HepG2 (cell line): ENCODE data around the gene FOXA1. TPM values are rescaled to one million over a fixed set of nuclear protein-coding genes. Genes with fewer than 3 reads are reported as not detected.
A peak's percentile ranks its signal among the peaks of the same experiment; 100 is the strongest.

ENCODE experiments used
- CBFB ChIP-seq: sonication (generic); formaldehyde crosslinking; IDR thresholded peaks from 2 replicates; pipeline ENCODE4 v1.4.0; 2020; ENCODE audit warnings: missing genetic modification reagents
- HNRNPL ChIP-seq: fragments of 200-400 bp; formaldehyde crosslinking; IDR thresholded peaks from 2 replicates; pipeline ENCODE4 v1.6.1; 2017; ENCODE audit warnings: mild to moderate bottlenecking, low read depth, low read length
- KDM4B ChIP-seq: sonication (generic); formaldehyde crosslinking; IDR thresholded peaks from 2 replicates; pipeline ENCODE4 v1.4.0; 2020; ENCODE audit warnings: missing genetic modification reagents
- MBD4 ChIP-seq: IDR thresholded peaks from 2 replicates; pipeline ENCODE4 v1.6.1; 2012; ENCODE audit warnings: low read length, inconsistent platforms, borderline replicate concordance
- MIER2 ChIP-seq: IDR thresholded peaks from 2 replicates; pipeline ENCODE4 v1.6.1; 2016; ENCODE audit warnings: missing biosample characterization, missing genetic modification reagents
- NAIF1 ChIP-seq: sonication (generic); formaldehyde crosslinking; IDR thresholded peaks from 2 replicates; pipeline ENCODE4 v1.5.0; 2020; ENCODE audit warnings: mild to moderate bottlenecking, missing genetic modification reagents, borderline replicate concordance
- NFATC3 ChIP-seq: sonication (generic); formaldehyde crosslinking; IDR thresholded peaks from 2 replicates; pipeline ENCODE4 v1.5.1; 2020; ENCODE audit warnings: mild to moderate bottlenecking, missing genetic modification reagents
- SAFB2 ChIP-seq: sonication (generic); formaldehyde crosslinking; IDR thresholded peaks from 2 replicates; pipeline ENCODE4 v1.5.1; 2020; ENCODE audit warnings: missing genetic modification reagents, low read depth, mild to moderate bottlenecking, borderline replicate concordance
- SKIL ChIP-seq: sonication (generic); formaldehyde crosslinking; IDR thresholded peaks from 2 replicates; pipeline ENCODE4 v1.8.0; 2022; ENCODE audit warnings: missing genetic modification reagents, mild to moderate bottlenecking, moderate library complexity, borderline replicate concordance
- TBX3 ChIP-seq: fragments of 450-650 bp; IDR thresholded peaks from 2 replicates; pipeline ENCODE4 v1.6.1; 2017; ENCODE audit warnings: antibody characterized with exemption, mild to moderate bottlenecking, inconsistent platforms, borderline replicate concordance
- THYN1 ChIP-seq: sonication (generic); formaldehyde crosslinking; IDR thresholded peaks from 2 replicates; pipeline ENCODE4 v1.8.1; 2023; ENCODE audit warnings: low read depth, mild to moderate bottlenecking, moderate library complexity, missing genetic modification reagents, borderline replicate concordance
- ZFP1 ChIP-seq: IDR thresholded peaks from 2 replicates; pipeline ENCODE4 v1.6.1; 2016
- ZNF20 ChIP-seq: sonication (generic); formaldehyde crosslinking; IDR thresholded peaks from 2 replicates; pipeline ENCODE4 v1.4.0; 2020; ENCODE audit warnings: mild to moderate bottlenecking, moderate library complexity, missing genetic modification reagents
- ZNF235 ChIP-seq: sonication (generic); formaldehyde crosslinking; IDR thresholded peaks from 2 replicates; pipeline ENCODE4 v1.8.1; 2023; ENCODE audit warnings: mild to moderate bottlenecking, missing genetic modification reagents, borderline replicate concordance
- ZNF564 ChIP-seq: sonication (generic); formaldehyde crosslinking; IDR thresholded peaks from 2 replicates; pipeline ENCODE4 v1.8.1; 2023; ENCODE audit warnings: mild to moderate bottlenecking, missing genetic modification reagents
- ZNF569 ChIP-seq: sonication (generic); formaldehyde crosslinking; IDR thresholded peaks from 2 replicates; pipeline ENCODE4 v1.5.0; 2020; ENCODE audit warnings: mild to moderate bottlenecking, missing genetic modification reagents, moderate library complexity, borderline replicate concordance
- ZNF580 ChIP-seq: IDR thresholded peaks from 2 replicates; pipeline ENCODE4 v1.6.1; 2016; ENCODE audit warnings: low read depth, borderline replicate concordance
- polyA plus RNA-seq, 8 experiments: library from polyadenylated mRNA; depleted of rRNA in 3 of 8; stranded (reverse) in 7 of 8; unstranded in 1 of 8; fragments of >200 nt; fragmentation: Illumina TruSeq in 4 of 8; extraction: Trizol in 4 of 8; gene quantifications; 2 replicates each; pipeline versions ENCODE4 v1.2.1 to v1.2.3, GENCODE V29; 2011 to 2016; ENCODE audit warnings: low read depth in 4 of 8, missing spikeins in 1 of 8, mixed read lengths in 1 of 8; ENCODE audit not compliant: insufficient read depth in 1 of 8
- total RNA-seq, 5 experiments: library from RNA; depleted of rRNA; stranded (reverse); fragments of >200 nt; fragmentation: Illumina TruSeq; extraction: Trizol; gene quantifications; 2 replicates each; pipeline ENCODE4 v1.2.3, GENCODE V29; 2016; ENCODE audit warnings: low read depth in 1 of 5
- TF ChIP-seq, protein P1 (sequence below): sonication (generic); formaldehyde crosslinking; IDR thresholded peaks from 2 replicates; pipeline ENCODE4 v1.4.0; 2020; ENCODE audit warnings: missing genetic modification reagents, mild to moderate bottlenecking, borderline replicate concordance
- TF ChIP-seq, protein P2 (sequence below): sonication (generic); formaldehyde crosslinking; IDR thresholded peaks from 2 replicates; pipeline ENCODE4 v1.5.1; 2020; ENCODE audit warnings: mild to moderate bottlenecking, missing genetic modification reagents, borderline replicate concordance
- TF ChIP-seq, protein P3 (sequence below): sonication (generic); formaldehyde crosslinking; IDR thresholded peaks from 2 replicates; pipeline ENCODE4 v1.4.0; 2020; ENCODE audit warnings: mild to moderate bottlenecking, missing genetic modification reagents

FOXA1 gene
- total and polyA plus RNA-seq, 2 of the 13 experiments (the other 11 are each of a cell fraction or from before 2014, with no cell fraction given) = 43.4 to 58.6 TPM

GRCh38 chr14:37585971-37586796 lies 8.9 kb downstream of the FOXA1 start (continued):
- no peak for TF ChIP-seq ZNF20 (CRISPR knock-in tag)
- no peak for TF ChIP-seq KDM4B
- TF ChIP-seq ZNF235 (CRISPR knock-in tag) = no peak
- no peak for TF ChIP-seq SKIL (CRISPR knock-in tag)
- no peak; the same call in 1 of the 2 replicates for TF ChIP-seq NFATC3 (CRISPR knock-in tag)
- TF ChIP-seq, protein P1, sequence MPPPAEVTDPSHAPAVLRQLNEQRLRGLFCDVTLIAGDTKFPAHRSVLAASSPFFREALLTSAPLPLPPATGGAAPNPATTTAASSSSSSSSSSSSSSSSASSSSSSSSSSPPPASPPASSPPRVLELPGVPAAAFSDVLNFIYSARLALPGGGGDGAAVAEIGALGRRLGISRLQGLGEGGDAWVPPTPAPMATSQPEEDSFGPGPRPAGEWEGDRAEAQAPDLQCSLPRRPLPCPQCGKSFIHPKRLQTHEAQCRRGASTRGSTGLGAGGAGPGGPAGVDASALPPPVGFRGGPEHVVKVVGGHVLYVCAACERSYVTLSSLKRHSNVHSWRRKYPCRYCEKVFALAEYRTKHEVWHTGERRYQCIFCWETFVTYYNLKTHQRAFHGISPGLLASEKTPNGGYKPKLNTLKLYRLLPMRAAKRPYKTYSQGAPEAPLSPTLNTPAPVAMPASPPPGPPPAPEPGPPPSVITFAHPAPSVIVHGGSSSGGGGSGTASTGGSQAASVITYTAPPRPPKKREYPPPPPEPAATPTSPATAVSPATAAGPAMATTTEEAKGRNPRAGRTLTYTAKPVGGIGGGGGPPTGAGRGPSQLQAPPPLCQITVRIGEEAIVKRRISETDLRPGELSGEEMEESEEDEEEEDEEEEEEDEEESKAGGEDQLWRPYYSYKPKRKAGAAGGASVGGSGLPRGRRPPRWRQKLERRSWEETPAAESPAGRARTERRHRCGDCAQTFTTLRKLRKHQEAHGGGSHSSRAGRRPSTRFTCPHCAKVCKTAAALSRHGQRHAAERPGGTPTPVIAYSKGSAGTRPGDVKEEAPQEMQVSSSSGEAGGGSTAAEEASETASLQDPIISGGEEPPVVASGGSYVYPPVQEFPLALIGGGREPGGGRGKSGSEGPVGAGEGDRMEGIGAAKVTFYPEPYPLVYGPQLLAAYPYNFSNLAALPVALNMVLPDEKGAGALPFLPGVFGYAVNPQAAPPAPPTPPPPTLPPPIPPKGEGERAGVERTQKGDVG (CRISPR knock-in tag) = no peak; the same call in 1 of the 2 replicates
- no peak for TF ChIP-seq THYN1 (CRISPR knock-in tag)
- no peak for TF ChIP-seq CBFB
- TF ChIP-seq MIER2 (CRISPR knock-in tag) = no peak
- TF ChIP-seq, protein P2, sequence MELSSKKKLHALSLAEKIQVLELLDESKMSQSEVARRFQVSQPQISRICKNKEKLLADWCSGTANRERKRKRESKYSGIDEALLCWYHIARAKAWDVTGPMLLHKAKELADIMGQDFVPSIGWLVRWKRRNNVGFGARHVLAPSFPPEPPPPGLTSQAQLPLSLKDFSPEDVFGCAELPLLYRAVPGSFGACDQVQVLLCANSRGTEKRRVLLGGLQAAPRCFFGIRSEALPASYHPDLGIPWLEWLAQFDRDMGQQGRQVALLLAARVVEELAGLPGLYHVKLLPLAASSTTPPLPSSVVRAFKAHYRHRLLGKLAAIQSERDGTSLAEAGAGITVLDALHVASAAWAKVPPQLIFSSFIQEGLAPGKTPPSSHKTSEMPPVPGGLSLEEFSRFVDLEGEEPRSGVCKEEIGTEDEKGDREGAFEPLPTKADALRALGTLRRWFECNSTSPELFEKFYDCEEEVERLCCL = 0 out of 2 replicates have a peak, but pooled peaks have one; percentile 4
- TF ChIP-seq ZFP1 (CRISPR knock-in tag) = peak; percentile 84; the same call in 1 of the 2 replicates
- TF ChIP-seq MBD4 = no peak
- no peak for TF ChIP-seq SAFB2 (CRISPR knock-in tag)
- TF ChIP-seq ZNF580 = no peak
- no peak for TF ChIP-seq HNRNPL
- TF ChIP-seq ZNF569 (CRISPR knock-in tag) = no peak
- TF ChIP-seq TBX3 = no peak
- TF ChIP-seq NAIF1 = no peak
- 0 out of 2 replicates have a peak, but pooled peaks have one; percentile 10 for TF ChIP-seq ZNF564
- TF ChIP-seq, protein P3, sequence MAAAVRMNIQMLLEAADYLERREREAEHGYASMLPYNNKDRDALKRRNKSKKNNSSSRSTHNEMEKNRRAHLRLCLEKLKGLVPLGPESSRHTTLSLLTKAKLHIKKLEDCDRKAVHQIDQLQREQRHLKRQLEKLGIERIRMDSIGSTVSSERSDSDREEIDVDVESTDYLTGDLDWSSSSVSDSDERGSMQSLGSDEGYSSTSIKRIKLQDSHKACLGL (CRISPR knock-in tag) = no peak
